Neural crest cell (in vitro differentiated cells): ENCODE data around the gene FAHD1. TPM values are rescaled to one million over a fixed set of nuclear protein-coding genes. Genes with fewer than 3 reads are reported as not detected.

Experiments used
- DNase-seq: peaks from one replicate; pipeline ENCODE4 v3.0.0; 2021; ENCODE audit warnings: low read depth, mixed read lengths, low spot score
- H3K27ac Mint-ChIP-seq: one replicate; pipeline ENCODE4 v1.8.0; 2021; ENCODE audit warnings: mild to moderate bottlenecking, mixed read lengths; ENCODE audit not compliant: unreplicated experiment
- H3K27me3 Mint-ChIP-seq: 2 replicates; pipeline ENCODE4 v1.8.0; 2021; ENCODE audit warnings: low read depth, mild to moderate bottlenecking, mixed read lengths
- H3K36me3 Mint-ChIP-seq: 2 replicates; pipeline ENCODE4 v1.8.0; 2021; ENCODE audit warnings: low read depth, mild to moderate bottlenecking, mixed read lengths
- H3K4me1 Mint-ChIP-seq: 2 replicates; pipeline ENCODE4 v1.8.0; 2021; ENCODE audit warnings: mixed read lengths
- H3K4me3 Mint-ChIP-seq: one replicate; pipeline ENCODE4 v1.8.0; 2021; ENCODE audit warnings: mild to moderate bottlenecking, mixed read lengths
- H3K9me3 Mint-ChIP-seq: 2 replicates; pipeline ENCODE4 v1.8.0; 2021; ENCODE audit warnings: mixed read lengths
- total RNA-seq: library from RNA; stranded (reverse); gene quantifications from 2 replicates; pipeline ENCODE4 v1.2.1, GENCODE V29; 2021
- TF ChIP-seq, protein P1 (sequence below): fragments of 200-600 bp; sonication (generic); conservative IDR thresholded peaks from 2 replicates; pipeline ENCODE4 v1.5.0; 2021; ENCODE audit warnings: antibody characterized with exemption, mild to moderate bottlenecking

Gene FAHD1
- total RNA-seq, 1 donor from 2014 or later = 27.2 TPM

DNA sequence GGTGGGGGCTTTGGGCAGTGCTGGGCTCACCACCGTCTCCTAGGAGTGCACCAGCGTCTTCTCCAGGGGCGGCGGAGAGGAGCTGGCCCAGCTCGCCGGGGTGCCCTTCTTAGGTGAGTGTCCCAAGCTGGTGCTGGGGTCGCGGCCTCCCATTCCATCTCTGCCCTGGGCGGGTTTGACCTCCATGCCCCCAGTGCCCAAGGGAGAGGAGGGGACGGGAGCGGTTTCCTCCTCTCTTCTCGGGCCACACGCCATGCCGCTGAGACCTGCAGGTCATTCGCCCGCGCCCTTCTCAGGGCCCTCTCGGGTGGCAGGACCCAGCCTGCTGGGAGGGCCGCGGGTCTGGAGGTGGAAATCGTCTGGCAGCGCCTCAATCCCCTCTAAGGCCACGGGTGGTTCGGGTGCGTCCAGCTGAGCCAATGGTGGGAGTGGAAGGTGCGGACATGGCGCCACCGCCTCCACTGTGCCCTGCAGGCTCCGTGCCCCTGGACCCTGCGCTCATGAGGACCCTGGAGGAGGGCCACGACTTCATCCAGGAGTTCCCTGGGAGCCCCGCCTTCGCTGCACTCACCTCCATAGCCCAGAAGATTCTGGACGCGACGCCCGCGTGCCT, 38.8 kb upstream of the FAHD1 start:
- no peak overlapping the region for H3K27ac Mint-ChIP-seq
- no peak for DNase-seq
- H3K4me3 Mint-ChIP-seq = peak overlapping the region; percentile 38
- TF ChIP-seq, protein P1, sequence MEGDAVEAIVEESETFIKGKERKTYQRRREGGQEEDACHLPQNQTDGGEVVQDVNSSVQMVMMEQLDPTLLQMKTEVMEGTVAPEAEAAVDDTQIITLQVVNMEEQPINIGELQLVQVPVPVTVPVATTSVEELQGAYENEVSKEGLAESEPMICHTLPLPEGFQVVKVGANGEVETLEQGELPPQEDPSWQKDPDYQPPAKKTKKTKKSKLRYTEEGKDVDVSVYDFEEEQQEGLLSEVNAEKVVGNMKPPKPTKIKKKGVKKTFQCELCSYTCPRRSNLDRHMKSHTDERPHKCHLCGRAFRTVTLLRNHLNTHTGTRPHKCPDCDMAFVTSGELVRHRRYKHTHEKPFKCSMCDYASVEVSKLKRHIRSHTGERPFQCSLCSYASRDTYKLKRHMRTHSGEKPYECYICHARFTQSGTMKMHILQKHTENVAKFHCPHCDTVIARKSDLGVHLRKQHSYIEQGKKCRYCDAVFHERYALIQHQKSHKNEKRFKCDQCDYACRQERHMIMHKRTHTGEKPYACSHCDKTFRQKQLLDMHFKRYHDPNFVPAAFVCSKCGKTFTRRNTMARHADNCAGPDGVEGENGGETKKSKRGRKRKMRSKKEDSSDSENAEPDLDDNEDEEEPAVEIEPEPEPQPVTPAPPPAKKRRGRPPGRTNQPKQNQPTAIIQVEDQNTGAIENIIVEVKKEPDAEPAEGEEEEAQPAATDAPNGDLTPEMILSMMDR = no peak
- peaks cover 2% of the 10 kb centered on the region for H3K36me3 Mint-ChIP-seq
- H3K4me1 Mint-ChIP-seq = peaks cover 7% of the 10 kb centered on the region
- no peaks in the 10 kb centered on the region for H3K9me3 Mint-ChIP-seq
- no peaks in the 10 kb centered on the region for H3K27me3 Mint-ChIP-seq

DNA sequence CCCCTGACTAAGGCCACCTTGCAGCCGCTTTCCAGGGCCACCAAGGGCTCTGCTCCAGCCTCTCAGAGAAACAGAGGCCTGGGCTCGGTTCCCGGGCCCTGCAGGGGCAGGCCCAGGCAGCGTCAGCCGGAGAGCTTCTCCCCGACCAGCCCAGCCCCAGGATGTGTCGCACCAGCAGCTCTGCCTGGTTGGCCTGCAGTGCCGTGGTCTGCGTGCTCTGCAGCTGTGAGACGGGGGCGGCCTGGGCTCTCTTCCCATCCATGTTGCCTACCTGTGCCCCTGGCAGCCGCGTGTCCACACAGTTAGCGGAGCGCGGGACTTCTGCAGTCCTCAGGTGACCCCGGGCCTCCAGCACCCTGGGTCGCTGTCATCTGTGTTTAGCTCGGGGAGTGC, 38.3 kb upstream of the FAHD1 start:
- Mint-ChIP-seq H3K36me3 (no peaks in the 10 kb centered on the region), H3K9me3 (no peaks in the 10 kb centered on the region), H3K27ac (no peak overlapping the region), H3K27me3 (no peaks in the 10 kb centered on the region), H3K4me3 (peak overlapping the region; percentile 78), H3K4me1 (peaks cover 2% of the 10 kb centered on the region)
- DNase-seq = no peak
- TF ChIP-seq, protein P1 = no peak

- Mint-ChIP-seq H3K27ac (no peak overlapping the region), H3K27me3 (no peaks in the 10 kb centered on the region), H3K36me3 (no peaks in the 10 kb centered on the region), H3K4me3 (no peak overlapping the region), H3K4me1 (no peaks in the 10 kb centered on the region), H3K9me3 (no peaks in the 10 kb centered on the region)
- TF ChIP-seq, protein P1 = no peak
- DNase-seq = no peak
Observed at GRCh38 chr16:1789643-1790045, 37.4 kb upstream of the FAHD1 start.

GRCh38 chr16:1790261-1790610, 36.8 kb upstream of the FAHD1 start:
- Mint-ChIP-seq H3K36me3 (no peaks in the 10 kb centered on the region), H3K4me3 (no peak overlapping the region), H3K9me3 (no peaks in the 10 kb centered on the region), H3K27me3 (no peaks in the 10 kb centered on the region), H3K27ac (no peak overlapping the region), H3K4me1 (no peaks in the 10 kb centered on the region)
- TF ChIP-seq, protein P1 = no peak
- DNase-seq = no peak

- Mint-ChIP-seq H3K9me3 (no peaks in the 10 kb centered on the region), H3K27ac (no peak overlapping the region), H3K27me3 (no peaks in the 10 kb centered on the region), H3K4me3 (no peak overlapping the region), H3K36me3 (no peaks in the 10 kb centered on the region), H3K4me1 (no peaks in the 10 kb centered on the region)
- DNase-seq = no peak
- TF ChIP-seq, protein P1 = no peak
Observed at GRCh38 chr16:1790611-1791255, 36.3 kb upstream of the FAHD1 start.
